ENCODE measurements around the gene KCNAB1. TPM values are rescaled to one million over a fixed set of nuclear protein-coding genes. Genes with fewer than 3 reads are reported as not detected.

Gene KCNAB1
- total RNA-seq, 1 experiment from 2014 or later = not detected

GRCh38 chr3:156107504-156107903 lies 12.9 kb upstream of the KCNAB1 start:
- Histone ChIP-seq H3K4me2 (ENCODE audit: low read length) (no peak overlapping the region), H2AFZ (ENCODE audit: low read depth, low read length, poor library complexity, severe bottlenecking) (no peak overlapping the region), H3K79me2 (ENCODE audit: insufficient read depth, low read length) (no peaks in the 10 kb centered on the region), H3K9ac (ENCODE audit: low read length) (no peak overlapping the region), H4K20me1 (ENCODE audit: insufficient read depth) (no peaks in the 10 kb centered on the region), H3K36me3 (ENCODE audit: control insufficient read depth in 1 of 2, insufficient read depth in 2 of 2, low read length in 2 of 2) (no peaks in the 10 kb centered on the region), H3K4me1 (ENCODE audit: control insufficient read depth in 1 of 2, insufficient read depth in 2 of 2, low read length in 2 of 2) (no peaks in the 10 kb centered on the region), H3K4me3 (replicated peaks in 1 of 2; ENCODE audit: low read depth in 1 of 2, low read length in 2 of 2) (no peak overlapping the region), H3K9me2 (ENCODE audit: insufficient read depth) (no peaks in the 10 kb centered on the region), H3K9me3 (ENCODE audit: control insufficient read depth in 1 of 2, insufficient read depth in 1 of 2, low read depth in 1 of 2, low read length in 2 of 2) (no peaks in the 10 kb centered on the region), H3K27me3 (ENCODE audit: insufficient read depth, low read length) (no peaks in the 10 kb centered on the region), H3K27ac (ENCODE audit: low read depth, low read length) (no peak overlapping the region)
- no peak for TF ChIP-seq SP1 (IDR thresholded peaks at IDR 0.05; ENCODE audit: low read depth)
- no peak for TF ChIP-seq SIN3A (IDR thresholded peaks at IDR 0.05; ENCODE audit: low read depth)
- no peak for TF ChIP-seq EZH2 (IDR thresholded peaks at IDR 0.05)
- no peak for TF ChIP-seq POLR2AphosphoS5 (IDR thresholded peaks at IDR 0.05; ENCODE audit: low read depth, low read length)
- no peak for TF ChIP-seq ZNF274 (IDR thresholded peaks at IDR 0.05; ENCODE audit: low read depth, low read length)
- no peak for TF ChIP-seq ATF3 (IDR thresholded peaks at IDR 0.05)
- TF ChIP-seq, protein P1, sequence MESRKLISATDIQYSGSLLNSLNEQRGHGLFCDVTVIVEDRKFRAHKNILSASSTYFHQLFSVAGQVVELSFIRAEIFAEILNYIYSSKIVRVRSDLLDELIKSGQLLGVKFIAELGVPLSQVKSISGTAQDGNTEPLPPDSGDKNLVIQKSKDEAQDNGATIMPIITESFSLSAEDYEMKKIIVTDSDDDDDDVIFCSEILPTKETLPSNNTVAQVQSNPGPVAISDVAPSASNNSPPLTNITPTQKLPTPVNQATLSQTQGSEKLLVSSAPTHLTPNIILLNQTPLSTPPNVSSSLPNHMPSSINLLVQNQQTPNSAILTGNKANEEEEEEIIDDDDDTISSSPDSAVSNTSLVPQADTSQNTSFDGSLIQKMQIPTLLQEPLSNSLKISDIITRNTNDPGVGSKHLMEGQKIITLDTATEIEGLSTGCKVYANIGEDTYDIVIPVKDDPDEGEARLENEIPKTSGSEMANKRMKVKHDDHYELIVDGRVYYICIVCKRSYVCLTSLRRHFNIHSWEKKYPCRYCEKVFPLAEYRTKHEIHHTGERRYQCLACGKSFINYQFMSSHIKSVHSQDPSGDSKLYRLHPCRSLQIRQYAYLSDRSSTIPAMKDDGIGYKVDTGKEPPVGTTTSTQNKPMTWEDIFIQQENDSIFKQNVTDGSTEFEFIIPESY (IDR thresholded peaks at IDR 0.05; ENCODE audit: extremely low read depth, insufficient replicate concordance, low read length) = no peak
- TF ChIP-seq TCF7L2 (IDR thresholded peaks at IDR 0.05; ENCODE audit: borderline replicate concordance, extremely low read depth, insufficient read depth, insufficient read length) = no peak
- TF ChIP-seq ZFX (IDR thresholded peaks at IDR 0.05) = no peak
- TF ChIP-seq EZH2phosphoT487 (IDR thresholded peaks at IDR 0.05; ENCODE audit: borderline replicate concordance) = no peak
- no peak for TF ChIP-seq FOSL1 (IDR thresholded peaks at IDR 0.05; ENCODE audit: low read depth)
- no peak for TF ChIP-seq CBX3 (IDR thresholded peaks at IDR 0.05; ENCODE audit: low read depth)
- no TSS peak for BruUV-seq (replicated peaks)
- ChIA-PET RAD21 (ENCODE audit: low non-redundant PET in 1 of 2, low total read pairs in 2 of 2, uncharacterized antibody in 2 of 2, unreplicated experiment in 2 of 2) (no interaction called here), CTCF (interaction anchor here (1.1 kb wide), 1 partner anchor 15 kb away, joined by 4 read pairs; no protein-coding TSS in a partner anchor), POLR2A (no interaction called here)
- no peak for DNase-seq (ENCODE audit: low read depth, low spot score)
- intact Hi-C loops (cut with micrococcal nuclease) = no loop called here
- no peak for ATAC-seq

All from HCT116 (cell line).